Kidney (tissue), 14 donors: Measurements from ENCODE around the gene FAM120B. TPM values are rescaled to one million over a fixed set of nuclear protein-coding genes. Genes with fewer than 3 reads are reported as not detected.

Source experiments
- DNase-seq, 5 donors: peaks; one replicate each; pipeline ENCODE4 v3.0.0-alpha.2; 2013 to 2020
- FAIRE-seq: peaks from 2 replicates; lab custom pipeline; 2012; peaks lifted over from hg19 to GRCh38; lab: Jason Lieb, UNC
- H3K27ac ChIP-seq, 2 donors: one replicate each; pipeline ENCODE4 v1.7.0; 2013; ENCODE audit warnings: low read depth in 2 of 2, low read length in 2 of 2, inconsistent platforms in 1 of 2
- H3K27me3 ChIP-seq: one replicate; pipeline ENCODE4 v1.7.1; 2013; ENCODE audit warnings: low read length, inconsistent platforms; ENCODE audit not compliant: control insufficient read depth, insufficient read depth
- H3K36me3 ChIP-seq, 3 donors: one replicate each; pipeline versions ENCODE4 v1.7.0 to v1.7.1; 2013; ENCODE audit warnings: low read length in 3 of 3, control low read depth in 1 of 3, inconsistent platforms in 1 of 3; ENCODE audit not compliant: insufficient read depth in 3 of 3, control insufficient read depth in 2 of 3
- H3K4me1 ChIP-seq, 3 donors: one replicate each; pipeline versions ENCODE4 v1.7.0 to v1.7.1; 2013; ENCODE audit warnings: low read length in 3 of 3, inconsistent platforms in 1 of 3, low read depth in 1 of 3; ENCODE audit not compliant: control insufficient read depth in 2 of 3, insufficient read depth in 2 of 3
- H3K4me3 ChIP-seq, 3 donors: one replicate each; pipeline versions ENCODE4 v1.7.0 to v1.8.1; 2013; ENCODE audit warnings: low read length in 3 of 3, control low read depth in 1 of 3, inconsistent platforms in 1 of 3
- H3K9ac ChIP-seq, 3 donors: one replicate each; pipeline versions ENCODE4 v1.7.0 to v1.7.1; 2013; ENCODE audit warnings: low read length in 3 of 3, control low read depth in 1 of 3, inconsistent platforms in 1 of 3
- H3K9me3 ChIP-seq, 3 donors: one replicate each; pipeline versions ENCODE4 v1.7.0 to v1.7.1; 2013; ENCODE audit warnings: low read length in 3 of 3, control low read depth in 1 of 3, inconsistent platforms in 1 of 3; ENCODE audit not compliant: control insufficient read depth in 2 of 3, insufficient read depth in 1 of 3
- intact Hi-C: fragments of 100-400 bp; cut with DNase I; formaldehyde crosslinking; loops from one replicate; pipeline ENCODE4 v1.11.1; 2022
- polyA plus RNA-seq: library from polyadenylated mRNA; stranded (reverse); fragments of 350-450 nt; fragmentation: Illumina TruSeq; extraction: RNeasy Lipid Tissue Mini Kit (QIAGEN cat#74804); gene quantifications from one replicate; pipeline ENCODE4 v1.2.3, GENCODE V29; 2014; ENCODE audit warnings: low read depth, low replicate concordance; ENCODE audit not compliant: insufficient read depth
- total RNA-seq: library from RNA; stranded (reverse); fragmentation: NEBNext Ultra II Directional; extraction: Animal tissue kit (Norgen Biotek cat#: 25700); gene quantifications from one replicate; pipeline ENCODE4 v1.2.1, GENCODE V29; 2021
- TF ChIP-seq, protein P1 (sequence below): IDR thresholded peaks from 3 replicates; pipeline ENCODE4 v1.5.1; 2012; ENCODE audit warnings: mild to moderate bottlenecking, moderate library complexity, borderline replicate concordance; ENCODE audit not compliant: insufficient read depth; ENCODE audit errors: extremely low read depth
- donor health status: control.
- donor health status: control.
- donor health status: control.
- donor health status: control.
- donor health status: control.
- donor health status: DM: yes; HTN: yes; CAD: no.
- donor health status: Normal renal cell carcinoma (clear cell type).

The FAM120B gene
- total and polyA plus RNA-seq, 2 donors from 2014 or later, result 16.5 to 34.8 TPM

DNA sequence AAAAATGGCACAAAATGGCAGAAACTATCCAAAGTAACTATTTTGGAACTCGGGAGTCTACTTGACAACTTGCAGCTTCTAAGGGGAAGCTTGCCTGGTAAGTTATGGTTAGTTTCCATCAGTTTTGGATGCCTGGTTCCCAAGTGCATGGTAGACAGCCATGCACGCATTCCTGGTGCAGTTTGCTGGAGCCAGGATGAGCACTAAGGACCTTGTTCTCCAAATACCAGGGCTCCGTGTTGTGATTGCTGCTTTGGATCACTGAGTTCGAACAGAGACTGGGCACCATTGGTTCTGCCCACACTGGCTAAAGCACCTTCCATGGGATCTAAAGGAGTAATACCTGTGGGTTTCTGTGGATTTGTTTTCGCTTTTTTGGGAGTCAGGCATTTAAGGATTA is 103.7 kb downstream of the FAM120B start:
- no peak overlapping the region for H3K27ac ChIP-seq
- TF ChIP-seq, protein P1, sequence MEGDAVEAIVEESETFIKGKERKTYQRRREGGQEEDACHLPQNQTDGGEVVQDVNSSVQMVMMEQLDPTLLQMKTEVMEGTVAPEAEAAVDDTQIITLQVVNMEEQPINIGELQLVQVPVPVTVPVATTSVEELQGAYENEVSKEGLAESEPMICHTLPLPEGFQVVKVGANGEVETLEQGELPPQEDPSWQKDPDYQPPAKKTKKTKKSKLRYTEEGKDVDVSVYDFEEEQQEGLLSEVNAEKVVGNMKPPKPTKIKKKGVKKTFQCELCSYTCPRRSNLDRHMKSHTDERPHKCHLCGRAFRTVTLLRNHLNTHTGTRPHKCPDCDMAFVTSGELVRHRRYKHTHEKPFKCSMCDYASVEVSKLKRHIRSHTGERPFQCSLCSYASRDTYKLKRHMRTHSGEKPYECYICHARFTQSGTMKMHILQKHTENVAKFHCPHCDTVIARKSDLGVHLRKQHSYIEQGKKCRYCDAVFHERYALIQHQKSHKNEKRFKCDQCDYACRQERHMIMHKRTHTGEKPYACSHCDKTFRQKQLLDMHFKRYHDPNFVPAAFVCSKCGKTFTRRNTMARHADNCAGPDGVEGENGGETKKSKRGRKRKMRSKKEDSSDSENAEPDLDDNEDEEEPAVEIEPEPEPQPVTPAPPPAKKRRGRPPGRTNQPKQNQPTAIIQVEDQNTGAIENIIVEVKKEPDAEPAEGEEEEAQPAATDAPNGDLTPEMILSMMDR, result no peak

DNA sequence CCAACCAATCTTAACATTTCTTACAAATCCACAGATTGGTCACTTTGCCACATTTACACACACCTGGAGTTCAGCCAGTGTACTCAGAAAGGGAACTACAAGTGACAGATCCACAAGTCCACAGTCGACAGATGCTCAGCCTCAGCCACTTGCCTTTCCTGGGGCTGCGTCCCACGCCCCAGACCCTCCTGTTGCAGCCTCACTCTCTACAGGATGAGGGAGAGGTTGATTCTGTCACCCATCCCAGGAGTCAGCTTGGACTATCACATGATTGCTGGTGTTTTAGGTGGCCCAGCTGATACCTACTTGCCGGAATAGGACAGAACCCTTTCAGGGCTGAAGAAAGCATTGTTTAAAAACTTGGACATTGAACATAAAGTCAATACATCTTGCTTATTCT is 108.8 kb downstream of the FAM120B start:
- no peak overlapping the region for H3K9ac ChIP-seq
- DNase-seq (no peak), FAIRE-seq (no peak)
- intact Hi-C loops, result no loop called here
- no peak overlapping the region for H3K27ac ChIP-seq
- no peaks in the 10 kb centered on the region for H3K27me3 ChIP-seq
- H3K4me1 ChIP-seq, result no peaks in the 10 kb centered on the region
- H3K9me3 ChIP-seq, result no peaks in the 10 kb centered on the region
- H3K36me3 ChIP-seq, result no peaks in the 10 kb centered on the region
- no peak overlapping the region for H3K4me3 ChIP-seq
- TF ChIP-seq, protein P1, result no peak

More for the DNA sequence above, 103.7 kb downstream of the FAM120B start:
- no peaks in the 10 kb centered on the region for H3K9me3 ChIP-seq
- H3K9ac ChIP-seq, result no peak overlapping the region
- no peak for DNase-seq
- H3K4me1 ChIP-seq, result no peaks in the 10 kb centered on the region
- no peak overlapping the region for H3K4me3 ChIP-seq
- H3K27me3 ChIP-seq, result no peaks in the 10 kb centered on the region
- peaks cover under 1 to 4% (median 1%) of the 10 kb centered on the region in 3 donors for H3K36me3 ChIP-seq
- FAIRE-seq, result no peak
- intact Hi-C loops, result no loop called here

DNA sequence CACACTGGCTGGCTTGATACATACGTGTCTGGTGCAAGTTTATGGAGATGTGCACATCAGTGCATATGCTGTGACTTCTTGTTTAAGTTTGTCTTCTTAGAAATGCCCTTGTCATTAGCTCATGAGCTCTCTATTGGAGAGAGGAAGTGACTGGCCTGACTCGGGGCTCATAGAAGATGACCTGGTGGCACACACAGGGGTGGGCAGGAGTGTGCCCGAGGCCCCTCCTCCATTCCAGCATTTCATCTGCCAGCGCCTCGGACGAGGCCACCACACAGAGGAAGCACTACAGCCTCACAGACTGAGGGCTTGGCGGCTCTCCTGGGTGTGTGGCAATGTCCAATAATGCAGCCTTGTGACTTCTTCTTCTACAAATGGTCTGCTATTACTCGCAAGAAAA is 109.7 kb downstream of the FAM120B start:
- FAIRE-seq, result no peak
- DNase-seq, result no peak
- intact Hi-C loops, result no loop called here
- Histone ChIP-seq H3K4me3 (no peak overlapping the region), H3K36me3 (no peaks in the 10 kb centered on the region), H3K27me3 (no peaks in the 10 kb centered on the region), H3K27ac (no peak overlapping the region), H3K4me1 (no peaks in the 10 kb centered on the region), H3K9me3 (no peaks in the 10 kb centered on the region), H3K9ac (no peak overlapping the region)
- TF ChIP-seq, protein P1, result no peak

DNA sequence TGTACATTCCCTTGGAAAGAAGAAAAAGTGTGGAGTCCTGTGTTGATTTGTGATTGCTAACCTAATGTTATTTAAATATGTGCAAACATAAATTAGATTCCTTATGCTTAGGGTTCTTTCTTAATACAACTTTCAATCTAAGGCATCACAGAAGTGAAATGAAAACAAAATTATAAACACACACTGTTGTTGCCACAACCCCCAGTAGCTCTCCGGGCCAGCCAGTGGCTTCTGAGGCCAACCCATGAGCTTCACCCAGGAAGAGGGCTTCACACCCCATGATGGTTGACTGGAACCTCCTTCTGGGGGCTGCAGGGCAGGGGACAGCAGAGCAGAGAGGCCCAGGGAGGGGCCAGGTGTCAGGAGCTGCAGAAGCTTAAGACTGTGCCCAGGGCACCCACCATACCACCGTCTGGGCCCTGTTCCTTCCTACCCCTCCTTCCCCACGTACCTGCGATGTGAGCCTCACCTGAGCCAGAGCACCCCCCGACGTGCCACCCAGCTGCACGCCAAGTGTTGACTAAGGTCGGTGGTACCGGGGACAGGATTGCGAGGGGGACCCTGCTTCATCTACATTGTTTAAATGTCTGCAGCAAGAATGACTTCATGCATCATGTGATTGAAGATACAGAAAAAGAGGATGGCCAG is 110.5 kb downstream of the FAM120B start:
- TF ChIP-seq, protein P1, result no peak
- Histone ChIP-seq H3K9me3 (no peaks in the 10 kb centered on the region), H3K4me3 (no peak overlapping the region), H3K36me3 (no peaks in the 10 kb centered on the region), H3K27ac (no peak overlapping the region), H3K9ac (no peak overlapping the region), H3K4me1 (no peaks in the 10 kb centered on the region), H3K27me3 (no peaks in the 10 kb centered on the region)
- intact Hi-C loops, result no loop called here
- DNase-seq, result no peak
- FAIRE-seq, result no peak
